Adrenal gland (tissue), 12 donors: ENCODE measurements around the gene TMEM169. TPM values are rescaled to one million over a fixed set of nuclear protein-coding genes. Genes with fewer than 3 reads are reported as not detected.

Source experiments
- DNase-seq, 7 donors: peaks; one replicate each; pipeline ENCODE4 v3.0.0-alpha.2; 2019 to 2020
- H3K27ac ChIP-seq, 5 donors: fragments of 200-600 bp; sonication (generic) in 4 of 5; 1 replicate in 3 of 5; 2 replicates in 2 of 5; pipeline versions ENCODE4 v1.5.1 to v1.8.0; 2016 to 2020; ENCODE audit warnings: mild to moderate bottlenecking in 1 of 5
- H3K27me3 ChIP-seq: fragments of 200-600 bp; 2 replicates; pipeline ENCODE4 v1.8.0; 2021
- H3K36me3 ChIP-seq, 2 donors: fragments of 200-600 bp; replicated peaks in 1 of 2; 1 replicate in 1 of 2; 2 replicates in 1 of 2; pipeline versions ENCODE4 v1.5.1 to v1.8.0; 2018 to 2022
- H3K4me1 ChIP-seq, 2 donors: fragments of 200-600 bp; replicated peaks in 1 of 2; 1 replicate in 1 of 2; 2 replicates in 1 of 2; pipeline versions ENCODE4 v1.5.1 to v1.8.0; 2018 to 2021
- H3K4me3 ChIP-seq, 4 donors: fragments of 200-600 bp; sonication (generic) in 3 of 4; one replicate each; pipeline ENCODE4 v1.5.1; 2016 to 2018
- H3K9me3 ChIP-seq, 3 donors: fragments of 200-600 bp; sonication (generic) in 1 of 3; replicated peaks in 1 of 3; 1 replicate in 2 of 3; 2 replicates in 1 of 3; pipeline versions ENCODE4 v1.5.1 to v1.8.0; 2016 to 2021
- POLR2A ChIP-seq, 2 donors: fragments of 450-650 bp; IDR thresholded peaks; one replicate each; pipeline ENCODE4 v1.6.1; 2017; ENCODE audit warnings: antibody characterized with exemption in 2 of 2, mild to moderate bottlenecking in 2 of 2, moderate library complexity in 1 of 2
- WGBS, 4 donors: extraction: QIAGEN DNeasy Blood & Tissue Kit in 2 of 4; methylation state at CpG; one replicate each; pipeline versions ENCODE4 v1.1.5 to v1.1.7; 2013 to 2017; 5-methylcytosine and 5-hydroxymethylcytosine counted together
- intact Hi-C, 2 donors: fragments of 100-400 bp; cut with DNase I; formaldehyde crosslinking; loops; one replicate each; pipeline versions ENCODE4 v1.14.1 to v1.15.0; 2022 to 2023
- polyA plus RNA-seq, 3 donors: library from polyadenylated mRNA; stranded (reverse); fragments of 200-250 nt in 2 of 3; fragments of 350-450 nt in 1 of 3; fragmentation: Illumina TruSeq in 1 of 3; extraction: RNeasy Lipid Tissue Mini Kit (QIAGEN cat#74804) in 1 of 3; gene quantifications; one replicate each; pipeline ENCODE4 v1.2.3, GENCODE V29; 2013 to 2014
- total RNA-seq, 9 donors: library from RNA; depleted of rRNA in 4 of 9; stranded (reverse); fragments of >200 nt in 4 of 9; fragments of 120-200 nt in 1 of 9; fragmentation: NEBNext Ultra II Directional in 1 of 9; extraction: Animal tissue kit (Norgen Biotek cat#: 25700) in 1 of 9; gene quantifications; one replicate each; pipeline versions ENCODE4 v1.1.0 to v1.2.4, GENCODE V29; 2013 to 2023
- TF ChIP-seq, protein P1 (sequence below), 6 experiments: fragments of 450-650 bp in 4 of 6; fragments of 200-600 bp in 2 of 6; sonication (generic) in 1 of 6; IDR thresholded peaks; 1 replicate in 5 of 6; 2 replicates in 1 of 6; pipeline versions ENCODE4 v1.5.1 to v1.8.0; 2016 to 2021; ENCODE audit warnings: antibody characterized with exemption in 6 of 6, mild to moderate bottlenecking in 2 of 6, moderate library complexity in 1 of 6
- donor health status: healthy with polysubstance abuse.
- donor health status: Bipolar disorder and iron deficiency.
- donor health status: DM: yes; HTN: yes; CAD: no.
- donor health status: DM: no; HTN: no; CAD: no.
- donor health status: DM: no; HTN: no; CAD: no.
- donor health status: DM: yes; HTN: yes; CAD: no.

Gene TMEM169
- total and polyA plus RNA-seq, 12 donors, result 0.12 to 2.3 (median 0.80) TPM

DNA sequence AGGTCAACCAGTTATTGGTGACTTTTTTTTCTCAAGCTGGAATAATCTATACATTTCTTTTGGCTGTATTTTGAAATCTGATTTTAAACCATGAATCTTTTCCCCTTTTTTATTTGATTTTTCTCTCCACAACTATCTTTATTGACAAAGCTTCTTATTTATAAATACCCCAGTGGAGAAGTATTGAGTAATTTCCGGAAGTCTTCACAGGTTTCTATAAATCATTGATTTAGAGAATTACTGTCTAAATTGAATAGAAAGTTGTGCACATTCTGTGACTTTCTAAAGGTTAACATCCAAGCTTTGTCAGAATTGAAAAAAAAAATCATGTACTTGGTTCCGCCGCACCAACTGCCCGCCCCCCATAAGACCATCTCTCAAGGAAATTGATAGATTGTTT lies 67.3 kb downstream of the TMEM169 start:
- H3K27me3 ChIP-seq, result no peaks in the 10 kb centered on the region
- no peak overlapping the region for H3K27ac ChIP-seq
- TF ChIP-seq POLR2A (IDR thresholded peaks at IDR 0.05), result no peak
- TF ChIP-seq, protein P1, sequence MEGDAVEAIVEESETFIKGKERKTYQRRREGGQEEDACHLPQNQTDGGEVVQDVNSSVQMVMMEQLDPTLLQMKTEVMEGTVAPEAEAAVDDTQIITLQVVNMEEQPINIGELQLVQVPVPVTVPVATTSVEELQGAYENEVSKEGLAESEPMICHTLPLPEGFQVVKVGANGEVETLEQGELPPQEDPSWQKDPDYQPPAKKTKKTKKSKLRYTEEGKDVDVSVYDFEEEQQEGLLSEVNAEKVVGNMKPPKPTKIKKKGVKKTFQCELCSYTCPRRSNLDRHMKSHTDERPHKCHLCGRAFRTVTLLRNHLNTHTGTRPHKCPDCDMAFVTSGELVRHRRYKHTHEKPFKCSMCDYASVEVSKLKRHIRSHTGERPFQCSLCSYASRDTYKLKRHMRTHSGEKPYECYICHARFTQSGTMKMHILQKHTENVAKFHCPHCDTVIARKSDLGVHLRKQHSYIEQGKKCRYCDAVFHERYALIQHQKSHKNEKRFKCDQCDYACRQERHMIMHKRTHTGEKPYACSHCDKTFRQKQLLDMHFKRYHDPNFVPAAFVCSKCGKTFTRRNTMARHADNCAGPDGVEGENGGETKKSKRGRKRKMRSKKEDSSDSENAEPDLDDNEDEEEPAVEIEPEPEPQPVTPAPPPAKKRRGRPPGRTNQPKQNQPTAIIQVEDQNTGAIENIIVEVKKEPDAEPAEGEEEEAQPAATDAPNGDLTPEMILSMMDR (IDR thresholded peaks at IDR 0.05), result no peak
- WGBS, 4 donors, result 95 to 96% (median 95%) methylated on average over 4 of the region's 4 CpGs
- intact Hi-C loops, result loop anchor here in 1 of 2 donors (10.0 kb wide), 1 partner anchor 256 kb away; no protein-coding TSS in a partner anchor
- H3K36me3 ChIP-seq, result peaks cover 0 to 91% of the 10 kb centered on the region in 2 donors
- no peaks in the 10 kb centered on the region for H3K9me3 ChIP-seq
- DNase-seq, result no peak
- H3K4me3 ChIP-seq, result no peak overlapping the region
- H3K4me1 ChIP-seq, result no peaks in the 10 kb centered on the region

DNA sequence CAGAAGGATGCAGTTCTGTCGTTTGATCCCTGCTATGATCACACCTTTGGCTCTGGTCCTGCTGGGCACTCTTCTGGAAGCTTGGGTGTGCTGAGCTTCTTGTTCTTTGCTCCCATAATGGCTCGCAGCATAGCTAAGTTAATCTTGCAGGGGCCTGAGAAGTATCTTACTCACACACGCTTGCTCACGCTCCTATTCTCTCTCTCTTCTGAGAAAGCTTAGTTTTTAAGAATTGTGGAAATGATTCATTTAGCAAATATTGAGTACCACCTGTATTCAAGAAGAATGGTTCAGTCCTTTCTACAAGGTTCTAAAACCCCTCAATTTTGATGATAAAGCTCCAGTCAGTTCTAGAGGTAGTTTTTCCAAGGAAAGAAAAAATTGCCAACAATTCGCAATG lies 68.0 kb downstream of the TMEM169 start:
- 81 to 86% (median 85%) methylated on average over 5 of the region's 5 CpGs for WGBS, 4 donors
- Histone ChIP-seq H3K27ac (no peak overlapping the region), H3K4me1 (no peaks in the 10 kb centered on the region), H3K36me3 (peaks cover 0 to 92% of the 10 kb centered on the region in 2 donors), H3K27me3 (no peaks in the 10 kb centered on the region), H3K4me3 (no peak overlapping the region), H3K9me3 (no peaks in the 10 kb centered on the region)
- DNase-seq, result no peak
- TF ChIP-seq, protein P1 (IDR thresholded peaks at IDR 0.05), result no peak
- TF ChIP-seq POLR2A (IDR thresholded peaks at IDR 0.05), result no peak
- intact Hi-C loops, result loop anchor here in 1 of 2 donors (10.0 kb wide), 1 partner anchor 255 kb away; no protein-coding TSS in a partner anchor

DNA sequence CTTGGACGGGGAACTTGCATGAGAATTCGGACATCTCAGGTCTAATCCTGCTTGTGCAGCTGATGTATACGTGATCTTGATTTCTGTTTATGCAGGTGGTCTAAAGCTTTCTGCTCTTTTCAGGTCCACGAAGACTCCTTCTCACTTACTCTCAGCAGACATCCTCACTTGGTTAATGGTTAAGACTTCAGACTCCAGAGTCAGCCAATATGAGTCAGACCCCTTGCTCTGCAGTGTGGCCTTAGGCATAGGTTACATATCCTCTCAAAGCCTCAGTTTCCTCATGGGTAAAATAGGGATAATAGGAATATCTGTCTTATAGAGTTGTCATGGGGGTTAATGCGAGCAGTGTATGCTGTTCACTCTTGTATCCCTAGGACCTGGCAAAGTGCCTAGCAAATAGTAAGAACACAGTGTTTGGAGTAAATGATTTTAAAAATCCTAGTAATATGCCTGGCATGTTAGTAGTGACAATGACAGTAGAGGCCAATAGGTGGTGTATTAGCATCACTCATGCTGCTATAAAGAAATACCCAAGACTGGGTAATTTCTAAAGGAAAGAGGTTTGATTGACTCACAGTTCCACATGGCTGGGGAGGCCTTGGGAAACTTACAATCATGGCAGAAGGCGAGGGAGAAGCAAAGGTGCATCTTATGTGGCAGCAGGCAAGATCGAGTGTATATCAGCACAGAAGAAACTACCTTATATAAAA lies 69.8 kb downstream of the TMEM169 start:
- H3K9me3 ChIP-seq, result no peaks in the 10 kb centered on the region
- intact Hi-C loops, result no loop called here
- peak overlapping the region in 1 of 5 donors; percentile 1 for H3K27ac ChIP-seq
- TF ChIP-seq, protein P1 (IDR thresholded peaks at IDR 0.05), result peak in 5 of 6 experiments; percentile 28 to 49 (median 43)
- no peak for TF ChIP-seq POLR2A (IDR thresholded peaks at IDR 0.05)
- no peaks in the 10 kb centered on the region for H3K4me1 ChIP-seq
- WGBS, 4 donors, result 89 to 93% (median 92%) methylated on average over 7 of the region's 7 CpGs
- no peaks in the 10 kb centered on the region for H3K27me3 ChIP-seq
- peaks cover 0 to 88% of the 10 kb centered on the region in 2 donors for H3K36me3 ChIP-seq
- DNase-seq, result no peak
- no peak overlapping the region for H3K4me3 ChIP-seq

Other genes with a start within 250 kb of the TMEM169 start
- 10 to 100 TPM in 3 of 9 donors, 1 to 10 TPM in 6; 4.2 to 14.4 (median 6.4) TPM for gene MREG, start 68.4 kb upstream of the TMEM169 start, total RNA-seq
- gene MREG, start 68.4 kb upstream of the TMEM169 start, polyA plus RNA-seq, result 1 to 10 TPM; 3.1 to 6.4 (median 4.3) TPM
- gene PECR, start 110 bp upstream of the TMEM169 start, total RNA-seq, result 10 to 100 TPM in 6 of 9 donors, 1 to 10 TPM in 3; 6.0 to 22.2 (median 11.4) TPM
- gene PECR, start 110 bp upstream of the TMEM169 start, polyA plus RNA-seq, result 10 to 100 TPM in 1 of 3 donors, 1 to 10 TPM in 2; 5.3 to 11.3 (median 8.2) TPM
- gene XRCC5, start 27.4 kb downstream of the TMEM169 start, total RNA-seq, result 100 to 1,000 TPM; 104 to 224 (median 159) TPM
- gene XRCC5, start 27.4 kb downstream of the TMEM169 start, polyA plus RNA-seq, result 100 to 1,000 TPM in 1 of 3 donors, 10 to 100 TPM in 2; 58.4 to 198 (median 59.5) TPM